Neural cell (in vitro differentiated cells): ENCODE data around the gene CCL26. TPM values are rescaled to one million over a fixed set of nuclear protein-coding genes. Genes with fewer than 3 reads are reported as not detected.

ENCODE experiments used
- H2AFZ ChIP-seq: fragments of 200-600, 300-800 bp; sonication (generic), shearing (Covaris generic); 2 replicates; pipeline ENCODE4 v1.6.0; 2014; ENCODE audit warnings: low read depth, mild to moderate bottlenecking, antibody characterized with exemption, low read length, moderate library complexity
- H3F3A ChIP-seq: fragments of 200-600 bp; shearing (Covaris generic); 2 replicates; pipeline ENCODE4 v1.6.1; 2016; ENCODE audit warnings: mild to moderate bottlenecking, moderate library complexity, mixed read lengths, antibody characterized with exemption, low read length; ENCODE audit not compliant: insufficient read depth, poor library complexity, severe bottlenecking
- H3K27ac ChIP-seq: fragments of 200-600, 300-800 bp; sonication (generic), shearing (Covaris generic); 2 replicates; pipeline ENCODE4 v1.5.1; 2014; ENCODE audit warnings: mild to moderate bottlenecking, low read length, moderate library complexity
- H3K27me3 ChIP-seq: fragments of 300-800, 200-600 bp; sonication (generic), shearing (Covaris generic); 2 replicates; pipeline ENCODE4 v1.6.0; 2014; ENCODE audit warnings: mild to moderate bottlenecking, low read depth, low read length, moderate library complexity; ENCODE audit not compliant: insufficient read depth
- H3K36me3 ChIP-seq: fragments of 300-800, 200-600 bp; sonication (generic), shearing (Covaris generic); 2 replicates; pipeline ENCODE4 v1.5.1; 2014; ENCODE audit warnings: mild to moderate bottlenecking, antibody characterized with exemption, low read length, moderate library complexity; ENCODE audit not compliant: insufficient read depth
- H3K4me2 ChIP-seq: fragments of 300-800, 200-600 bp; sonication (generic), shearing (Covaris generic); 2 replicates; pipeline ENCODE4 v1.6.0; 2014; ENCODE audit warnings: mild to moderate bottlenecking, low read length
- H3K4me3 ChIP-seq: fragments of 300-800, 200-600 bp; sonication (generic), shearing (Covaris generic); 2 replicates; pipeline ENCODE4 v1.5.1; 2014; ENCODE audit warnings: mild to moderate bottlenecking, low read length, moderate library complexity
- H3K79me2 ChIP-seq: fragments of 200-600 bp; shearing (Covaris generic); replicated peaks from 2 replicates; pipeline ENCODE4 v1.6.0; 2014; ENCODE audit warnings: mild to moderate bottlenecking, low read length, moderate library complexity; ENCODE audit not compliant: insufficient read depth
- H3K9ac ChIP-seq: fragments of 300-800, 200-600 bp; sonication (generic), shearing (Covaris generic); 2 replicates; pipeline ENCODE4 v1.6.1; 2016; ENCODE audit warnings: mild to moderate bottlenecking, low read length, mixed read lengths
- H3K9me2 ChIP-seq: fragments of 200-600 bp; shearing (Covaris generic); 2 replicates; pipeline ENCODE4 v1.6.1; 2016; ENCODE audit warnings: mild to moderate bottlenecking, low read length, mixed read lengths; ENCODE audit not compliant: insufficient read depth
- H3K9me3 ChIP-seq: fragments of 200-600, 300-800 bp; sonication (generic), shearing (Covaris generic); 2 replicates; pipeline ENCODE4 v1.6.1; 2016; ENCODE audit warnings: mild to moderate bottlenecking, mixed run types, low read length, moderate library complexity, mixed read lengths
- H4K20me1 ChIP-seq: fragments of 200-600 bp; shearing (Covaris generic); 2 replicates; pipeline ENCODE4 v1.6.1; 2016; ENCODE audit warnings: mild to moderate bottlenecking, mixed run types; ENCODE audit not compliant: insufficient read depth
- EP300 ChIP-seq: fragments of 450-650 bp; conservative IDR thresholded peaks from 2 replicates; pipeline ENCODE4 v1.6.1; 2014; ENCODE audit warnings: antibody characterized with exemption, mild to moderate bottlenecking, moderate library complexity; ENCODE audit not compliant: poor library complexity, severe bottlenecking
- EZH2 ChIP-seq: fragments of 200-600, 300-800 bp; shearing (Covaris generic), sonication (generic); IDR thresholded peaks from 2 replicates; pipeline ENCODE4 v1.6.1; 2014; ENCODE audit warnings: antibody characterized with exemption, low read length, borderline replicate concordance, mild to moderate bottlenecking; ENCODE audit not compliant: insufficient read depth, poor library complexity, severe bottlenecking
- MXI1 ChIP-seq: fragments of 450-650 bp; conservative IDR thresholded peaks from 2 replicates; pipeline ENCODE4 v1.6.1; 2014; ENCODE audit warnings: antibody characterized with exemption, mild to moderate bottlenecking; ENCODE audit not compliant: poor library complexity, severe bottlenecking
- POLR2AphosphoS5 ChIP-seq: IDR thresholded peaks from 2 replicates; pipeline ENCODE4 v1.6.1; 2012
- RAD21 ChIP-seq: fragments of 450-650 bp; conservative IDR thresholded peaks from 2 replicates; pipeline ENCODE4 v1.6.1; 2014; ENCODE audit warnings: antibody characterized with exemption, mild to moderate bottlenecking, moderate library complexity
- SMC3 ChIP-seq: fragments of 450-650 bp; conservative IDR thresholded peaks from 2 replicates; pipeline ENCODE4 v1.6.1; 2014; ENCODE audit warnings: antibody characterized with exemption, mild to moderate bottlenecking, moderate library complexity; ENCODE audit not compliant: poor library complexity
- TAF1 ChIP-seq: IDR thresholded peaks from 2 replicates; pipeline ENCODE4 v1.6.1; 2012; ENCODE audit warnings: low read depth
- polyA plus RNA-seq: library from polyadenylated mRNA; depleted of rRNA; stranded (reverse); fragments of >200 nt; gene quantifications from 2 replicates; pipeline ENCODE4 v1.2.3, GENCODE V29; 2014
- TF ChIP-seq, protein P1 (sequence below): fragments of 450-650 bp; IDR thresholded peaks from 2 replicates; pipeline ENCODE4 v1.5.1; 2014; ENCODE audit warnings: antibody characterized with exemption, mild to moderate bottlenecking, moderate library complexity; ENCODE audit not compliant: poor library complexity, severe bottlenecking
- TF ChIP-seq, protein P2 (sequence below): IDR thresholded peaks from 2 replicates; pipeline ENCODE4 v1.6.1; 2012; ENCODE audit warnings: borderline replicate concordance

CCL26 gene
- polyA plus RNA-seq, 1 donor from 2014 or later: not detected

DNA sequence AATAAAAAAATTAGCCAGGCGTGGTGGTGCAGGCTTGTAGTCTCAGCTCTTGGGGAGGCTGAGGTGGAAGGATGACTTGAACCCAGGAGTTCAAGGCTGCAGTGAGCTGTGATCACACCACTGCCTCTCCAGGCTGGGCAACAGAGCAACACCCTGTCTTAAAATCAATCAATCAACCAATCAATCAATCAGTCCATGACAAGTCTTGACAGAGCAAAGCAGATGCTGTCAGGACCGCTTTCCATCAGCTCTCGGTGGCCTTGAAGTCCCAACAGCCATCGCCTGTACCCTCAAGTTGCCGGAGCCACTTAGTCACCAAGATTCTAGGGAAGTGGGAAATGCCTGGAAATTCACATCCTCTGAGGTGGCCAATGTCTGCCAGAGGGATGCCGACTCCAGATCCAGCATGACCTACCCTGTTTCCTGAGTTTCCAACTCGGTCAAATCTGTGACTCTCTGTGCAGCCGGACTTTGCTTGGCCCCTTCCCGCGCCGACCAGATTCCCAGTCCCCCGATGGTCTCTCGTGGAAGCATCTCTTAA is 42.5 kb upstream of the CCL26 start:
- Histone ChIP-seq H3K4me2 (no peak overlapping the region), H3K9me2 (no peaks in the 10 kb centered on the region), H3K4me3 (no peak overlapping the region), H3K79me2 (no peaks in the 10 kb centered on the region), H3K27ac (no peak overlapping the region), H4K20me1 (no peaks in the 10 kb centered on the region), H2AFZ (no peak overlapping the region), H3F3A (no peaks in the 10 kb centered on the region), H3K27me3 (no peaks in the 10 kb centered on the region), H3K9ac (no peak overlapping the region), H3K9me3 (no peaks in the 10 kb centered on the region), H3K36me3 (no peaks in the 10 kb centered on the region)
- TF ChIP-seq EP300 (peak; percentile 17), MXI1 (no peak)

DNA sequence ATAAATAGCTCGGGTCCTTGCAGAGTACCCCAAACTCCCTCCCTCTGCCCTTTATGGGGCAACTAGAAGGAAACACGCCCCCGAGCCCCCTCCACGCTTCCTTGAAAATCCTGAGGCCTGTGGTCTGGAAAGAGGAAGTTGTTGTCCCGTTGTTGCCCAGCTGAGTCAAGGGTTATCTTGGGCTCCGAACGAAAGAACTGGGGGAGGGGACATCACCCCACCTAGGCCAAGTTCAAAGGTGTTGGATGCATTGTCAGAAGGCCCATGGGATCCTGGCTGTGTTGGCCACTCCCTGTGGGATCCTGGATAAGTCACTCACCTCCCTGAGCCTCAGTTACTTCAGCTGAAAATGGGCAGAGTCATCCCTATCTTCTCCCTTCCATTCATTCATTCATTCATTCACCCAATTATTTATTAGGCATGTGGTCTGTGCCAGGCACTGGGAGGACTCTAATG is 41.8 kb upstream of the CCL26 start, which contains the start of gene CCL24:
CCL24 (minus strand) TSS at position 26 of the 456 bp plus-strand sequence. CDS start 91 bp downstream, outside the sequence.
- Histone ChIP-seq H3K9ac (no peak within 1 kb of the TSS), H3K27me3 (no peaks in the 10 kb centered on the region), H4K20me1 (no peaks in the 10 kb centered on the region), H3K27ac (no peak within 1 kb of the TSS), H3K9me3 (no peaks in the 10 kb centered on the region), H3K79me2 (no peaks in the 10 kb centered on the region), H3K4me3 (no peak within 1 kb of the TSS), H3F3A (no peaks in the 10 kb centered on the region), H3K4me2 (no peak within 1 kb of the TSS), H2AFZ (no peak within 1 kb of the TSS), H3K36me3 (no peaks in the 10 kb centered on the region), H3K9me2 (no peaks in the 10 kb centered on the region)
- TF ChIP-seq POLR2AphosphoS5 (no peak), TAF1 (no peak), MXI1 (no peak), EP300 (no peak), EZH2 (no peak), RAD21 (no peak), SMC3 (no peak)
- TF ChIP-seq, protein P1, sequence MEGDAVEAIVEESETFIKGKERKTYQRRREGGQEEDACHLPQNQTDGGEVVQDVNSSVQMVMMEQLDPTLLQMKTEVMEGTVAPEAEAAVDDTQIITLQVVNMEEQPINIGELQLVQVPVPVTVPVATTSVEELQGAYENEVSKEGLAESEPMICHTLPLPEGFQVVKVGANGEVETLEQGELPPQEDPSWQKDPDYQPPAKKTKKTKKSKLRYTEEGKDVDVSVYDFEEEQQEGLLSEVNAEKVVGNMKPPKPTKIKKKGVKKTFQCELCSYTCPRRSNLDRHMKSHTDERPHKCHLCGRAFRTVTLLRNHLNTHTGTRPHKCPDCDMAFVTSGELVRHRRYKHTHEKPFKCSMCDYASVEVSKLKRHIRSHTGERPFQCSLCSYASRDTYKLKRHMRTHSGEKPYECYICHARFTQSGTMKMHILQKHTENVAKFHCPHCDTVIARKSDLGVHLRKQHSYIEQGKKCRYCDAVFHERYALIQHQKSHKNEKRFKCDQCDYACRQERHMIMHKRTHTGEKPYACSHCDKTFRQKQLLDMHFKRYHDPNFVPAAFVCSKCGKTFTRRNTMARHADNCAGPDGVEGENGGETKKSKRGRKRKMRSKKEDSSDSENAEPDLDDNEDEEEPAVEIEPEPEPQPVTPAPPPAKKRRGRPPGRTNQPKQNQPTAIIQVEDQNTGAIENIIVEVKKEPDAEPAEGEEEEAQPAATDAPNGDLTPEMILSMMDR: no peak
- TF ChIP-seq, protein P2, sequence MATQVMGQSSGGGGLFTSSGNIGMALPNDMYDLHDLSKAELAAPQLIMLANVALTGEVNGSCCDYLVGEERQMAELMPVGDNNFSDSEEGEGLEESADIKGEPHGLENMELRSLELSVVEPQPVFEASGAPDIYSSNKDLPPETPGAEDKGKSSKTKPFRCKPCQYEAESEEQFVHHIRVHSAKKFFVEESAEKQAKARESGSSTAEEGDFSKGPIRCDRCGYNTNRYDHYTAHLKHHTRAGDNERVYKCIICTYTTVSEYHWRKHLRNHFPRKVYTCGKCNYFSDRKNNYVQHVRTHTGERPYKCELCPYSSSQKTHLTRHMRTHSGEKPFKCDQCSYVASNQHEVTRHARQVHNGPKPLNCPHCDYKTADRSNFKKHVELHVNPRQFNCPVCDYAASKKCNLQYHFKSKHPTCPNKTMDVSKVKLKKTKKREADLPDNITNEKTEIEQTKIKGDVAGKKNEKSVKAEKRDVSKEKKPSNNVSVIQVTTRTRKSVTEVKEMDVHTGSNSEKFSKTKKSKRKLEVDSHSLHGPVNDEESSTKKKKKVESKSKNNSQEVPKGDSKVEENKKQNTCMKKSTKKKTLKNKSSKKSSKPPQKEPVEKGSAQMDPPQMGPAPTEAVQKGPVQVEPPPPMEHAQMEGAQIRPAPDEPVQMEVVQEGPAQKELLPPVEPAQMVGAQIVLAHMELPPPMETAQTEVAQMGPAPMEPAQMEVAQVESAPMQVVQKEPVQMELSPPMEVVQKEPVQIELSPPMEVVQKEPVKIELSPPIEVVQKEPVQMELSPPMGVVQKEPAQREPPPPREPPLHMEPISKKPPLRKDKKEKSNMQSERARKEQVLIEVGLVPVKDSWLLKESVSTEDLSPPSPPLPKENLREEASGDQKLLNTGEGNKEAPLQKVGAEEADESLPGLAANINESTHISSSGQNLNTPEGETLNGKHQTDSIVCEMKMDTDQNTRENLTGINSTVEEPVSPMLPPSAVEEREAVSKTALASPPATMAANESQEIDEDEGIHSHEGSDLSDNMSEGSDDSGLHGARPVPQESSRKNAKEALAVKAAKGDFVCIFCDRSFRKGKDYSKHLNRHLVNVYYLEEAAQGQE: no peak
